Glomerular visceral epithelial cell (primary cell): ENCODE data around the gene ZNF236.
A peak's percentile ranks its signal among the peaks of the same experiment; 100 is the strongest.

Experiments used
- DNase-seq: peaks from one replicate; pipeline ENCODE4 v3.0.0-alpha.2; 2016; ENCODE audit errors: extremely low spot score

The ZNF236 gene

DNA sequence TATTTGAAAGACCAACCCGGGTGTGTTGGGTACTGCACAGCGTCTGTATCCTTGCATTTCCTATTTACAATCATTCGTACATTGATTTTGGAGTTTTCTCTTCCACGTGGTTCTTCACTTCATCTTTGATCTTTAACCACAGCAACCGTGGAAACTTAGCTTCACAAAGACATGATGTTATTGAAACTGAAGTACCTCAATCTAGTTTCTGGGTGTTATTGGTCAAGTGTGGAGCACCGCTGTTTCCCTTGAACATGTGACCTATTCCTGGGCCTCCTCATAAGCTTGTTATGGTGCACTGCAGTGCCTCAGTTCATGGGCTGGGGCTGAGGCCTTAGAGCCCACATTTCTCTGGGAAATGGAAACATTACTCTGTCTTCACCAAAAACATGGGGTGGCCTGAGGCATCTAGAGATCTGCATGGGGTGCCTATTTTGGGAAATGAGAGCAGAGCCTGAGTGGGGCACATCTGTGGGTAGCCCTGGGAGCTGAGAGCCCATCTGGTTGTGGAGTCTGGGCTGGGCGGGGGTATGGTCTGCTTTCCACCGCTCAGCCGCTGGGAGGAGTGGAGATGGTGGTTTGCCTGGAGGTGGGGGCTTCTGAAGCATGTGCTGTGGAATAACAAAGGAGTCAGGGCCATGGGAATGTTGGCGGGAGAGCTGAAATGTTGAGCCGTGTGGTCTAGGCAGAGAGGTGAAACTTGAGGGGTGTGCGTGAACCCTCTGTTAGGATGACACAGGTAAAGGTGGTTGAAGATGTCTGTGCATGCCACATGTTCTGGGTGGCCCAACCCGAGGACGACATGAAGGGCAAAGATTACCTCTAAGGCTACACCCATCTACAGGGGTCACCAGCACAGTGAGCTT, 37.4 kb downstream of the ZNF236 start:
- DNase-seq: no peak

GRCh38 chr18:76860411-76860810, 38.1 kb downstream of the ZNF236 start:
- no peak for DNase-seq

DNA sequence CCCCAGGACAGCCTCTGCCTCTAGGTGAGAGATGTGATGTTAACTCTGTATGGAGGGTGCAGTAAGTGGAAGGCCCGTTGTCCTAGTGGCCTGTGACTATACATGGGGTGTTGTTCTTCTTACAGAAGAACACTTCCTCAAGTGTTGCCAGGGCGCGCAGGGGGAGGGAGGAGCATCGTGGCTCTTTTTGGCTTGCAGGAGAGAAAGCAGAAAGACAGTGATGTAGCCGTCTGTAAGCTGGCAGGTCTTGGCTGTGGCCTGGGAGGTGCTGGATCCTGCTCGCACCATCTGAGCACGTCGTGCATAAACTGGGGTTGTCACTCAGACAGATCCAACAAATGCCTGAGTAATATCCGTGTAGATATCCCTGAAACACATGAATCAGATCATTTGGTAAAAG, 44.3 kb downstream of the ZNF236 start:
- DNase-seq: no peak

- DNase-seq: no peak
Observed at GRCh38 chr18:76873311-76873710, 51.0 kb downstream of the ZNF236 start.

GRCh38 chr18:76873713-76874112, 51.4 kb downstream of the ZNF236 start:
- no peak for DNase-seq

DNA sequence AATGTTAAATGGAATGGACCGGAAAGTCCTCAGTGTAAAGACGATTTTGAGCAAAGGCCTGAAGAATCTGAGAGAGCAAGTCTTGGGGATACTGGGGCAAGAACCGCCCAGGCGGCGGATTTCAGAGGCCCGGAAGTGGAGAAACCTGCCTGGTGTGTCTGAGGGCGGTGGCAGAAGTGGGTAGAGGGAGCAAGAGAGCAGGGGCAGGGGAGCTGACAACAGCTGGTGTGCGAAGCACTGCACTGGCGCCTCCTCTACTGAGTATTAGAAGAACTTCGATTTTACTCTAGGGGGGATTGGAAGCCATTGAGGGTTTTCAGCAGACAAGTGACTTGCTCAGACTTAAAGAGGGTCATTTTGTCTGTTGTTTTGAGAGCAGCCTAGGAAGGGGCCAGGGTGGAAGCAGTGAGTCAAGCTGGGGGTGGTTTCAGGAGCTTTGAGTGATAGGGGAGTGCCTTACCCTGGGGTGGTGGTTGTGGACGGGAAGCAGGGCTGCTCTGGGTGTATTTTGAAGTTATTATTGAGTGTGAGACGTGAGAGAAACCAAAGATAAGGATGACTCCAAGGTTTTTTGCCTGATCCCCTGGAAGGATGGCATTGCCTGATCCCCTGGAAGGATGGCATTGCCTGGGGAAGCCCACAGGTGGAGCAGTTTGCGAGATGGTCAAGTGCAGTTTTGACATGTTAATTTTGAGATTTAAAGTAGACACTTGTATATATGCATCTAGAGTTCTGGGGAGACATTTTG, 52.5 kb downstream of the ZNF236 start:
- no peak for DNase-seq

GRCh38 chr18:76875390-76876325, 53.3 kb downstream of the ZNF236 start:
- peak; percentile 48 for DNase-seq

- no peak for DNase-seq
Observed at GRCh38 chr18:76878426-76878825, 56.1 kb downstream of the ZNF236 start.

DNA sequence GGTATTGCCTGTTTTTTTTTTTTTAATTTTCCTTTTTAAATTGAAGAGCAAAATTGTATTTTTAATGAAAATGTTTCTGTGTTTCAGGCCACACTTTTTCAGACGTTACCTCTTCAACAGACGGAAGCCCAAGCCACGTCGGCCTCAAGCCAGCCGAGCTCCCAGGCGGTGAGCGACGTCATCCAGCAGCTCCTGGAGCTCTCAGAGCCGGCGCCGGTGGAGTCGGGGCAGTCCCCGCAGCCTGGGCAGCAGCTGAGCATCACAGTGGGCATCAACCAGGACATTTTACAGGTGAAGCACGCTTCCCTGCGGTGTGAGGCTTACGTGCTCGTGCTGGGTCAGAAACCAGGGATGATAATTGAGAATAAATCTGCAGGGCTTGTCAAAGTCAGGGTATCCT, 57.7 kb downstream of the ZNF236 start:
- no peak for DNase-seq

DNA sequence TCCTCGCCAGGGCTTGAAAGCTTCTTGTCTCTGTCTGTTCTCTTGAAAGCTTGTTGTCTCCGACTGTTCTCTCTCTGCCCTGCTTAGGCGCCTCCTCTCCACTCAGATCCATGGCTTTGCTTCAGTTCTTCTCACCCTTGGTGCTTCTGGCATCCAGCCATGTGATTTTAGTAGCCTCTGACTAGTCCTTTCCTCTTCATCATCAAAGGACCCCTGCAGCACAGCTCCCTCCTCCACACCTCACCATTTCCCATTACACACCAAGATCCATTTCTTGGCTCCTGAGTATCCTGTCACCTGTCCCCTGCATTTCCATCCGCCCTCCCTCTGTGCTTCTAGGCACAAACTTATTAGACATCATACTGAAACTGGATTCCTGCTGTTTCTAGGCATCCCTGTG, 59.4 kb downstream of the ZNF236 start:
- no peak for DNase-seq

DNA sequence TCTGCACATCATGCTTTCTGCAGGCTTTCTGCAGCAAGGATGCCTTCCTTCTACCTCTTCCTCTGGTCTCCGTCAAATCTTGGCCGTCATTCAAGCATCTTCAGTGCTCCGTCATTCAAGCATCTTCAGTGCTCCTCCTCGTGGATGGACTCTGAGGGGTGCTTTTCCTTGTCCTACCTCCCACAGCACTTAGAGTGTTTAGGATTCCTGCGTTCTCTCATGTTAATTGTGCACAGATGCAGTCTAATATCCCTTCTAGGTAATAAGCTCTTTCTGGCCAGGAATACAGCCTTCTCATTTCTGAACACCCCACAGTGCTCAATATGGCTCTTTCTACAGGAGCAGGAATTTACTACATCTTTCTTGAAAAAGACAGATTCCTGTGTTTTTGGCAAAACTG, 59.8 kb downstream of the ZNF236 start:
- no peak for DNase-seq

- DNase-seq: no peak
Observed at GRCh38 chr18:76885001-76885400, 62.6 kb downstream of the ZNF236 start.

DNA sequence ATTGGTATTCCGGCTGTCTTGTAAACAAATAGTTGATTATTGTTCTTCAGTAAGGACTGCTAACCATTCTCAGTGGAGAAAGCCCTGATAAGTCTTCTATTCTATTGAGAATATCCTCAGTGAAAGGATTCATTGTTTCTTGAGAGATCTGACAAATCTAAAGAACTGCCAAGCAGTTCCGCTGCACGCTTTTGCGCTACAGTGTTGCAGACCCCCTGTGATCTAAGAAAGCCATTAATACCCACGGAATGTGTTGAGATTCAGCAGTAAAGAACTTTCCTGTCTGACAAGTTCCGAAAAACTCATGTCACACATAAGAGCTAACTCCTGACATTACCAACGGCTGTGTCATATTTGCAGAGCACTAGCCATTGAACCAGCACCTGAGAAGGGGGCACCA, 63.8 kb downstream of the ZNF236 start:
- no peak for DNase-seq

DNA sequence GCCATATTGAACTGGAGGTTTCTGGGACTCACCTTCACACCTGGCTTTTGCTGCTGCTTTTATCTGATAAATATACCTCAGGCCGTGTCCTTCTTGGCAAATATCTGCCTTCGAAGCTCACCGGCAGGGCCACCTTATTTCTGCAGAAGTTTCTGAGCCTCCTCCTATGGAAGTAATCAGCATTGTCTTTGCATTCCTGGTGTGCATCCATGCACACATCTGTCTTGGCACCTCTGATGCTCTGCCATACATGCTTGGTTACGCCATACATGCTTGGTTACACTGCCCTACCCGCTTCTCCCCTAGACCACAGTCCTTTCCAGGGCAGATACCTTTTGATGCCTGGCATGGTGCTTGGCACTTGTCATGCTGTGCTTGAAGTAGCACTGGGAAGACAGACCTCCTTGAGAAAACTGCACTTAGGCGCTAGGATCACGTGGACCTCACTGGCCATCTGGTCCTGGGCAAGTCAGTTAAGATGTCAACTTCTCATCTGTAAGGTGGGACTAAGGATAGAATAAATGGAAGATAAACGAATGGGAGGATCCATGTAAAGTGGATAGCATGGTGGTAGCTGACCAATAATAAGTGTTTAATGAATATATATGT, 66.8 kb downstream of the ZNF236 start:
- peak; percentile 71 for DNase-seq

GRCh38 chr18:76892832-76893231, 70.5 kb downstream of the ZNF236 start:
- no peak for DNase-seq

DNA sequence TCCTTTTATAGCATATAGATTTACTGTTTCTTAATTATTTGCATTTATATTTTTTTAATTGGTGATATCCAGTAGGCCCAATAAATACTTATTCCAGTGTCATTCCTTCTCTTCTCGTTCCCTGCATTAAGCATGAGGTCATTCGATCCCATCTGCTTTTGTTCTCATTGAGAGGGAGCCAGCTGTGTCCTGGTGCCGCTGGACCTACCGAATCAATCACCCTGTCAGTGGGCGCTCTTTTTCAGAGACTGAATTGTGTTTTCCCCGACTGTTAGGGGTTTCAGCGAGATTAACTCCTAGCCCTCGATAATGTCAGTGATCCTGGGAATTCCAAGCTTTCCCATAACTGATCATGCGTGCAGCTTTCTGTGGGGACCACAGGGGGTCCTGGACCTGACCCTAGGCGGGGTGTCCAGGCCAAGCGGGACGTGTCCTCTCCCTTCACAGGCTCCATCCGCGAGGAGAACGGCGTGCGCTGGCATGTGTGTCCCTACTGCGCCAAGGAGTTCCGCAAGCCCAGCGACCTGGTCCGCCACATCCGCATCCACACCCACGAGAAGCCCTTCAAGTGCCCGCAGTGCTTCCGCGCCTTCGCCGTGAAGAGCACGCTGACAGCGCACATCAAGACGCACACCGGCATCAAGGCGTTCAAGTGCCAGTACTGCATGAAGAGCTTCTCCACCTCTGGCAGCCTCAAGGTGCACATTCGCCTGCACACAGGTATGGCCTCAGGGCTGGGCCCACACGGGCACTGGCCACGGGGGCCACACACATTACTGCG, 72.4 kb downstream of the ZNF236 start:
- DNase-seq: no peak

- no peak for DNase-seq
Observed at GRCh38 chr18:76895498-76895897, 73.1 kb downstream of the ZNF236 start.

DNA sequence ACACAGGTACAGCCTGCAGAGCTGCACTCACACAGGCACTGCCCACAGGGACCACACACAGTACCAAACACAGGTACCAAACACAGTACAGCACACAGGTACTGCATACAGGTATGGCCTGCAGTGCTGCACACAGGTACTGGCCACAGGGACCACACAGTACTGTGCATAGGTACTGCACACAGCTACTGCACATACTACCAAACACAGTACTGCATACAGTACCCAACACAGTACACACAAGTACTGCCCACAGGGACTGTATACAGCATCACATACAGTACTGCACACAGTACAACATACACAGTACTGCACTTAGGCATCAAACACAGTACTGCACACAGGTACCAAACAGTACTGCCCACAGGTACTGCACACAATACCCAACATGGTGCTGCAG, 74.3 kb downstream of the ZNF236 start:
- no peak for DNase-seq

DNA sequence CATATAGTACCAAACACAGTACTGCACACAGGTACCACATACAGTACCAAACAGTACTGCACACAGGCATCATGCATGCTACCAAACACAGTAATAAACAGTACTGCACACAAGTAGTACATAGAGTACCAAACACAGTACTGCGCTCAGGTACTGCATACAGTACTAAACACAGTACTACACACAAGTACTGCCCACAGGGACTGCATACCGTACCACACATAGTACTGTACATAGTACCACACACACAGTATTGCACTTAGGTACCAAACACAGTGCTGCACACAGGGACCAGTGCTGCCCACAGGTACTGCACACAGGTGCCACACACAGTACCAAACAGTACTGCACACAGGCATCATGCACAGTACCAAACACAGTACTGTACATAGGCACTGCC, 74.9 kb downstream of the ZNF236 start:
- DNase-seq: no peak

GRCh38 chr18:76903386-76903785, 81.0 kb downstream of the ZNF236 start:
- no peak for DNase-seq

- no peak for DNase-seq
Observed at GRCh38 chr18:76905821-76906220, 83.5 kb downstream of the ZNF236 start.
